Retinal pigment epithelial cell (primary cell): ENCODE measurements around the gene GALNT16.
"Not testable (repeated sequence)": the region's sequence is repeated elsewhere in the genome, so short reads cannot be mapped to it uniquely, and the experiment has no call there.

Experiments used
- DNase-seq: peaks from one replicate; pipeline ENCODE4 v3.0.0-alpha.2; 2010; ENCODE audit warnings: low read depth
- H3K4me3 ChIP-seq: 2 replicates; pipeline ENCODE4 v1.5.1; 2011; ENCODE audit warnings: mild to moderate bottlenecking, low read length, control low read depth, moderate library complexity
- TF ChIP-seq, protein P1 (sequence below): conservative IDR thresholded peaks from 2 replicates; pipeline ENCODE4 v1.5.1; 2011; ENCODE audit warnings: low read depth, low read length, control low read depth, inconsistent platforms

GALNT16 gene

GRCh38 chr14:69376439-69376838 lies 116.5 kb downstream of the GALNT16 start:
- DNase-seq = no peak
- no peak overlapping the region for H3K4me3 ChIP-seq
- TF ChIP-seq, protein P1, sequence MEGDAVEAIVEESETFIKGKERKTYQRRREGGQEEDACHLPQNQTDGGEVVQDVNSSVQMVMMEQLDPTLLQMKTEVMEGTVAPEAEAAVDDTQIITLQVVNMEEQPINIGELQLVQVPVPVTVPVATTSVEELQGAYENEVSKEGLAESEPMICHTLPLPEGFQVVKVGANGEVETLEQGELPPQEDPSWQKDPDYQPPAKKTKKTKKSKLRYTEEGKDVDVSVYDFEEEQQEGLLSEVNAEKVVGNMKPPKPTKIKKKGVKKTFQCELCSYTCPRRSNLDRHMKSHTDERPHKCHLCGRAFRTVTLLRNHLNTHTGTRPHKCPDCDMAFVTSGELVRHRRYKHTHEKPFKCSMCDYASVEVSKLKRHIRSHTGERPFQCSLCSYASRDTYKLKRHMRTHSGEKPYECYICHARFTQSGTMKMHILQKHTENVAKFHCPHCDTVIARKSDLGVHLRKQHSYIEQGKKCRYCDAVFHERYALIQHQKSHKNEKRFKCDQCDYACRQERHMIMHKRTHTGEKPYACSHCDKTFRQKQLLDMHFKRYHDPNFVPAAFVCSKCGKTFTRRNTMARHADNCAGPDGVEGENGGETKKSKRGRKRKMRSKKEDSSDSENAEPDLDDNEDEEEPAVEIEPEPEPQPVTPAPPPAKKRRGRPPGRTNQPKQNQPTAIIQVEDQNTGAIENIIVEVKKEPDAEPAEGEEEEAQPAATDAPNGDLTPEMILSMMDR = no peak

- no peak for DNase-seq
Observed at GRCh38 chr14:69378274-69378673, 118.3 kb downstream of the GALNT16 start.

GRCh38 chr14:69387311-69387710 lies 127.4 kb downstream of the GALNT16 start:
- no peak overlapping the region for H3K4me3 ChIP-seq
- no peak for DNase-seq
- TF ChIP-seq, protein P1 = no peak

More at GRCh38 chr14:69378274-69378673, 118.3 kb downstream of the GALNT16 start:
- no peak overlapping the region for H3K4me3 ChIP-seq
- TF ChIP-seq, protein P1 = no peak

- not testable (repeated sequence) for DNase-seq, H3K4me3 ChIP-seq
Observed at GRCh38 chr14:69391400-69391799, 131.4 kb downstream of the GALNT16 start.

DNA sequence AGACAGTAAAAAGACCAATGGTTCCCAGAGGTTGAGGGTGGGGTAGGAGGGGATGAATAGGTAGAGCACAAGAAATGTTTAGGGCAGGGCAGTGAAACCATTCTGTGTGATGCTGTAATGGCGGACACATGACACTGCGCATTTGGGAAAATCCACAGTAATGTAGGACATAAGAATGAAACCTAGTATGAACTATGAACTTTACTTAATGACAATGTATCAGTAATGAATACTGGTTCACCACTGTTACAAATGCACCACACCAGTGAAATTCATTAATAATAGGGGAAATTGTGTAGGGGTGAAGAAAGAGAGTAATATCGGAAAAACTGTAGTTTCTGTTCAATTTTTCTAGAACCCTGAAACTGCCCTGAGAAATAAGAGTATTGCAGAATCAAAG lies 132.5 kb downstream of the GALNT16 start:
- TF ChIP-seq, protein P1 = no peak
- DNase-seq = no peak
- H3K4me3 ChIP-seq = no peak overlapping the region

DNA sequence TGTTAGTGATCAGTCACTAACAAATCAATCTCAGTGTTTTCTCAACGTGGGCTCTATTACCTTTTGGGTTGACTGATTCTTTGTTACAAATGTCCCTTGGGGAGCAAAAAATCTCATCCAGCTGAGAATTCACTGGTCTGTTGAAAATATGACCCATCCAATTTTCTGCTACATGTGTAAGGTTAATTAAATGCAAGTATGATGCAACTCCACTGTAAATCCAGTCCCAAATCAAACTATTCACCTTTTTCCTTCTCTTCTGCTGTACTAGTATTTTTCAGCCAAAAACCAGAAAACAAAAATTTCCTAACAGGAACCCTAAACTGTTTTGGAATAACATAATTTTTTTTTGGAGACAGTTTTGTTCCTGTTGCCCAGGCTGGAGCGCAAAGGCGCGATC lies 136.0 kb downstream of the GALNT16 start:
- H3K4me3 ChIP-seq = no peak overlapping the region
- DNase-seq = no peak
- TF ChIP-seq, protein P1 = no peak

DNA sequence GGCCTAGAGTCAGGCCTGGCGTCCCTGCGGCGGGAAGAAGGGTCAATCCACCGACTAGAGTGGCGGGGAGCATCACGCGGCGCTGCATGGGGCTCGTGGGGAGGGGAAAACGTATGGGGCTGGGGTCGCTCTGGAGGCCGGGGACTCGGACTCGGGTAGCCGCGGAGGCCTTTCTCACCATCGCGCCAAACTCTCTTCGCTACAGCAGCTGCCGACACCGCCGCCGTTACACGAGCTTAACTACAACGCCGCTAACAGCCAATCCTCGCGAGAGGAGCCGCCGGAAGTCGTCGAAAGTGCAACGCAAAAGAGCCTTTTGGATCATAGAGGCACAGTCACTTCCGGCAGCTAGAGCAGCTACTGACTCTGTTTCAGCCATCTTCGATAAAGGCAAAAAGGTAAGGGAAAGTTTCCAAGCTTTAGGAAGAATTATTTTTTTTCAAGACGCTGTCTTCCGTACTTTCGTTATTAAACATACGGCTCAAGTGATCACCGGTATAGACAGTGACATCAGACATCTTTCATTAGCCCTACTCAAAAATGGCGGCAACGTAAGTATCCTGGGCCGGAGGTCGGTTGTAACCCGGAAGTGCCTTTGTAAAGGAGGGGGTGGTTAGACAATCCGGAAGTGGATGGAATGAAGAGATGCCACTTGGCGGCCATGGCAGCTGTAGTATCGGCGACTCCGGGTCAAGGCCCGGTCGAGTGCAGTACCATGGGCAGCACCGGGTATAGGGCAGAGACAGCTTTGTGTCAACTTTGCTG lies 138.3 kb downstream of the GALNT16 start, which contains the start of the genes ERH and SLC39A9:
ERH (minus strand) TSS at position 247 of the 765 bp plus-strand sequence; CDS start at position 181, 66 bp downstream.
SLC39A9 (plus strand) TSS at position 640 of the 765 bp plus-strand sequence. CDS start 678 bp downstream, outside the sequence.
- H3K4me3 ChIP-seq = peak within 1 kb of the TSS; percentile 96
- DNase-seq = peak; percentile 91
- TF ChIP-seq, protein P1 = no peak
